ENCODE measurements around the gene WNK2.

The WNK2 gene

GRCh38 chr9:93286252-93287188 lies 102.6 kb downstream of the WNK2 start:
- no peak for DNase-seq (ENCODE audit: low read depth in 1 of 2, low spot score in 1 of 2)
- TF ChIP-seq CTCF (IDR thresholded peaks at IDR 0.05; ENCODE audit: insufficient read depth, low read length): no peak
- no peak for TF ChIP-seq REST (IDR thresholded peaks at IDR 0.05; ENCODE audit: insufficient replicate concordance, low read depth)
- TF ChIP-seq GABPA (IDR thresholded peaks at IDR 0.05; ENCODE audit: low read depth): no peak
- TF ChIP-seq POLR2AphosphoS5 (IDR thresholded peaks at IDR 0.05; ENCODE audit: low read depth): no peak
- no peak for TF ChIP-seq SPI1 (IDR thresholded peaks at IDR 0.05; ENCODE audit: borderline replicate concordance, low read depth)
- Histone ChIP-seq H3K27ac (replicated peaks) (no peak overlapping the region), H3K4me3 (replicated peaks; ENCODE audit: insufficient read depth, low read length) (no peak overlapping the region), H3K27me3 (ENCODE audit: insufficient read depth, poor library complexity, severe bottlenecking) (peaks cover 12% of the 10 kb centered on the region)

GRCh38 chr9:93287189-93287552 lies 103.2 kb downstream of the WNK2 start:
- Histone ChIP-seq H3K27ac (replicated peaks) (no peak overlapping the region), H3K27me3 (ENCODE audit: insufficient read depth, poor library complexity, severe bottlenecking) (peaks cover 8% of the 10 kb centered on the region)
- no peak for DNase-seq (ENCODE audit: low read depth in 1 of 2, low spot score in 1 of 2)

More at GRCh38 chr9:93287189-93287552, 103.2 kb downstream of the WNK2 start:
- TF ChIP-seq CTCF (IDR thresholded peaks at IDR 0.05; ENCODE audit: insufficient read depth, low read length) (no peak), SPI1 (IDR thresholded peaks at IDR 0.05; ENCODE audit: borderline replicate concordance, low read depth) (no peak), POLR2AphosphoS5 (IDR thresholded peaks at IDR 0.05; ENCODE audit: low read depth) (no peak), REST (IDR thresholded peaks at IDR 0.05; ENCODE audit: insufficient replicate concordance, low read depth) (no peak), GABPA (IDR thresholded peaks at IDR 0.05; ENCODE audit: low read depth) (no peak)
- H3K4me3 ChIP-seq (replicated peaks; ENCODE audit: insufficient read depth, low read length): no peak overlapping the region

All from HL-60 (cell line).